HepG2 (cell line): ENCODE results near the gene RIMBP2. TPM values are rescaled to one million over a fixed set of nuclear protein-coding genes. Genes with fewer than 3 reads are reported as not detected.

Experiments used
- CREB1 ChIP-seq, 2 experiments: fragments of 450-650 bp in 1 of 2; IDR thresholded peaks; 2 replicates each; pipeline ENCODE4 v1.6.1; 2016 to 2017; ENCODE audit warnings: control low read depth in 1 of 2, mild to moderate bottlenecking in 1 of 2, missing compliant biosample characterization in 1 of 2, missing genetic modification characterization in 1 of 2
- CREM ChIP-seq, 2 experiments: sonication (generic) in 1 of 2; formaldehyde crosslinking in 1 of 2; IDR thresholded peaks; 2 replicates each; pipeline versions ENCODE4 v1.4.0 to v1.6.1; 2016 to 2020; ENCODE audit warnings: antibody characterized with exemption in 1 of 2, mild to moderate bottlenecking in 1 of 2, missing genetic modification reagents in 1 of 2
- EED ChIP-seq: sonication (generic); formaldehyde crosslinking; IDR thresholded peaks from 2 replicates; pipeline ENCODE4 v1.5.0; 2020; ENCODE audit warnings: mild to moderate bottlenecking, missing genetic modification reagents
- ELF1 ChIP-seq: sonication (generic); formaldehyde crosslinking; IDR thresholded peaks from 2 replicates; pipeline ENCODE4 v1.4.0; 2020; ENCODE audit warnings: missing genetic modification reagents
- GMEB2 ChIP-seq: IDR thresholded peaks from 2 replicates; pipeline ENCODE4 v1.6.1; 2016; ENCODE audit warnings: missing biosample characterization, missing genetic modification reagents, low read depth
- KLF12 ChIP-seq: sonication (generic); formaldehyde crosslinking; IDR thresholded peaks from 2 replicates; pipeline ENCODE4 v1.4.0; 2020; ENCODE audit warnings: missing genetic modification reagents, borderline replicate concordance
- MEF2D ChIP-seq: sonication (generic); formaldehyde crosslinking; IDR thresholded peaks from 2 replicates; pipeline ENCODE4 v1.5.1; 2020; ENCODE audit warnings: mild to moderate bottlenecking, missing genetic modification reagents
- SNRNP70 ChIP-seq: fragments of 200-400 bp; formaldehyde crosslinking; IDR thresholded peaks from 2 replicates; pipeline ENCODE4 v1.6.1; 2017; ENCODE audit warnings: mild to moderate bottlenecking, low read depth, low read length, moderate library complexity
- TCF7L2 ChIP-seq: IDR thresholded peaks from 2 replicates; pipeline ENCODE4 v1.6.1; 2011; ENCODE audit warnings: mild to moderate bottlenecking, low read depth, low read length, moderate library complexity
- TERF1 ChIP-seq: sonication (generic); formaldehyde crosslinking; IDR thresholded peaks from 2 replicates; pipeline ENCODE4 v1.8.0; 2022; ENCODE audit warnings: mild to moderate bottlenecking, missing genetic modification reagents, moderate library complexity
- TFAP4 ChIP-seq: sonication (generic); IDR thresholded peaks from 2 replicates; pipeline ENCODE4 v1.6.1; 2016; ENCODE audit warnings: low read depth, borderline replicate concordance
- THYN1 ChIP-seq: sonication (generic); formaldehyde crosslinking; IDR thresholded peaks from 2 replicates; pipeline ENCODE4 v1.8.1; 2023; ENCODE audit warnings: low read depth, mild to moderate bottlenecking, moderate library complexity, missing genetic modification reagents, borderline replicate concordance
- TOE1 ChIP-seq: sonication (generic); formaldehyde crosslinking; IDR thresholded peaks from 2 replicates; pipeline ENCODE4 v1.4.0; 2020; ENCODE audit warnings: mild to moderate bottlenecking, missing genetic modification reagents
- TRIM22 ChIP-seq: fragments of 450-650 bp; IDR thresholded peaks from 2 replicates; pipeline ENCODE4 v1.6.1; 2017
- ZNF337 ChIP-seq: sonication (generic); formaldehyde crosslinking; IDR thresholded peaks from 2 replicates; pipeline ENCODE4 v1.5.1; 2020; ENCODE audit warnings: missing genetic modification reagents, low read depth, mild to moderate bottlenecking, borderline replicate concordance
- ZNF562 ChIP-seq: sonication (generic); formaldehyde crosslinking; IDR thresholded peaks from 2 replicates; pipeline ENCODE4 v1.8.0; 2022; ENCODE audit warnings: missing genetic modification reagents, borderline replicate concordance
- ZNF770 ChIP-seq: sonication (generic); formaldehyde crosslinking; IDR thresholded peaks from 2 replicates; pipeline ENCODE4 v1.5.0; 2020; ENCODE audit warnings: mild to moderate bottlenecking, missing genetic modification reagents
- ZNF777 ChIP-seq: sonication (generic); formaldehyde crosslinking; IDR thresholded peaks from 2 replicates; pipeline ENCODE4 v1.4.0; 2020; ENCODE audit warnings: missing genetic modification reagents
- ZSCAN21 ChIP-seq: sonication (generic); formaldehyde crosslinking; IDR thresholded peaks from 2 replicates; pipeline ENCODE4 v1.8.0; 2022; ENCODE audit warnings: mild to moderate bottlenecking, missing genetic modification reagents, moderate library complexity, borderline replicate concordance
- polyA plus RNA-seq, 8 experiments: library from polyadenylated mRNA; depleted of rRNA in 3 of 8; stranded (reverse) in 7 of 8; unstranded in 1 of 8; fragments of >200 nt; fragmentation: Illumina TruSeq in 4 of 8; extraction: Trizol in 4 of 8; gene quantifications; 2 replicates each; pipeline versions ENCODE4 v1.2.1 to v1.2.3, GENCODE V29; 2011 to 2016; ENCODE audit warnings: low read depth in 4 of 8, missing spikeins in 1 of 8, mixed read lengths in 1 of 8; ENCODE audit not compliant: insufficient read depth in 1 of 8
- total RNA-seq, 5 experiments: library from RNA; depleted of rRNA; stranded (reverse); fragments of >200 nt; fragmentation: Illumina TruSeq; extraction: Trizol; gene quantifications; 2 replicates each; pipeline ENCODE4 v1.2.3, GENCODE V29; 2016; ENCODE audit warnings: low read depth in 1 of 5

The RIMBP2 gene
- total and polyA plus RNA-seq, 2 of the 13 experiments (the other 11 are each of a cell fraction or from before 2014, with no cell fraction given): 0.03 TPM; not detected in 1

GRCh38 chr12:130754234-130754901 is 38.3 kb upstream of the RIMBP2 start (continued):
- no peak for TF ChIP-seq GMEB2
- peak; percentile 20; the same call in 1 of the 2 replicates for TF ChIP-seq CREM (IDR thresholded peaks at IDR 0.05)
- TF ChIP-seq CREM (CRISPR knock-in tag; IDR thresholded peaks at IDR 0.05): no peak
- no peak for TF ChIP-seq KLF12 (CRISPR knock-in tag)
- no peak for TF ChIP-seq TERF1 (CRISPR knock-in tag)
- TF ChIP-seq ZNF337 (CRISPR knock-in tag): no peak
- no peak for TF ChIP-seq TCF7L2
- no peak for TF ChIP-seq EED (CRISPR knock-in tag)
- peak; percentile 66; the same call in 1 of the 2 replicates for TF ChIP-seq ELF1 (CRISPR knock-in tag)
- TF ChIP-seq THYN1 (CRISPR knock-in tag): no peak
- TF ChIP-seq ZNF777 (CRISPR knock-in tag): no peak
- 0 out of 2 replicates have a peak, but pooled peaks have one; percentile 49 for TF ChIP-seq TRIM22
- no peak for TF ChIP-seq ZNF562 (CRISPR knock-in tag)
- TF ChIP-seq TOE1: no peak
- no peak for TF ChIP-seq TFAP4
- TF ChIP-seq ZNF770 (CRISPR knock-in tag): no peak
- TF ChIP-seq MEF2D (CRISPR knock-in tag): no peak
- TF ChIP-seq CREB1 (IDR thresholded peaks at IDR 0.05): peak; percentile 13; the same call in 1 of the 2 replicates
- TF ChIP-seq CREB1 (CRISPR knock-in tag; IDR thresholded peaks at IDR 0.05): peak; percentile 58; the same call in 1 of the 2 replicates
- TF ChIP-seq SNRNP70: no peak
- TF ChIP-seq ZSCAN21 (CRISPR knock-in tag): no peak
